ENCODE results near the gene TNFAIP8L1. TPM values are rescaled to one million over a fixed set of nuclear protein-coding genes. Genes with fewer than 3 reads are reported as not detected.
"Not testable (repeated sequence)": the region's sequence is repeated elsewhere in the genome, so short reads cannot be mapped to it uniquely, and the experiment has no call there.

The TNFAIP8L1 gene
- total RNA-seq, 1 donor from 2014 or later, result 5.7 TPM

- H3K27ac ChIP-seq (ENCODE audit: low read depth, low read length), result no peak overlapping the region
- H3K4me3 ChIP-seq (ENCODE audit: low read length in 3 of 3), result no peak overlapping the region
- H3K9me3 ChIP-seq (ENCODE audit: control insufficient read depth in 3 of 3, low read length in 3 of 3), result no peaks in the 10 kb centered on the region
- no peaks in the 10 kb centered on the region for H3K27me3 ChIP-seq (ENCODE audit: control insufficient read depth in 3 of 3, insufficient read depth in 3 of 3, low read length in 3 of 3)
- no peak overlapping the region for H3K9ac ChIP-seq (ENCODE audit: low read depth in 1 of 3, low read length in 3 of 3)
- peaks cover 32 to 37% (median 34%) of the 10 kb centered on the region in 3 donors for H3K4me1 ChIP-seq (ENCODE audit: control insufficient read depth in 3 of 3, insufficient read depth in 3 of 3, low read length in 3 of 3)
- peaks cover 2 to 6% (median 5%) of the 10 kb centered on the region in 3 donors for H3K36me3 ChIP-seq (ENCODE audit: control insufficient read depth in 3 of 3, insufficient read depth in 3 of 3, low read length in 3 of 3)
Observed at GRCh38 chr19:4673726-4674125, 34.4 kb downstream of the TNFAIP8L1 start.

DNA sequence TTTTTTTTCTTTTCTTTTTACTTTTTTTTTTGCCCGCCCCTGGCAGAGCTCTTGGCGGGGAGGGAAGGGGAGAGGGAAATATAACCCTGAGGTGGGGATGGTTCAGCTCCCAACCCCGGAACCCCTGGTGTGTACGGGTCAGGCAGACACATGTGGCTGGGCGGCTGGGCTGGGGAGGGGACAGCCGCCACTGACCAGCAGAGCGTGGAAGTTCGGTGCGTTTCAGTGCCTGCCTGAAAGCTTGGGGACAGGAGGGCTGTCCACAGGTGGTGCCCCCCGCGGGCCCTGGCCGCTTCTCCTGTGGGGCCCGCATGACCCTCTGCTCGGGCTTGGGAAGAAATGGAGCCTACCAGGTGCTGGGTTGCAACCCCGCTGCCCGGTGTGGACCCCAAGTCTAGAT is 36.0 kb downstream of the TNFAIP8L1 start:
- Histone ChIP-seq H3K4me3 (ENCODE audit: low read length in 3 of 3) (no peak overlapping the region), H3K9ac (ENCODE audit: low read depth in 1 of 3, low read length in 3 of 3) (no peak overlapping the region), H3K27ac (ENCODE audit: low read depth, low read length) (no peak overlapping the region), H3K9me3 (ENCODE audit: control insufficient read depth in 3 of 3, low read length in 3 of 3) (no peaks in the 10 kb centered on the region), H3K4me1 (ENCODE audit: control insufficient read depth in 3 of 3, insufficient read depth in 3 of 3, low read length in 3 of 3) (peaks cover 23 to 26% (median 26%) of the 10 kb centered on the region in 3 donors), H3K36me3 (ENCODE audit: control insufficient read depth in 3 of 3, insufficient read depth in 3 of 3, low read length in 3 of 3) (peaks cover 0 to 10% (median 8%) of the 10 kb centered on the region in 3 donors), H3K27me3 (ENCODE audit: control insufficient read depth in 3 of 3, insufficient read depth in 3 of 3, low read length in 3 of 3) (no peaks in the 10 kb centered on the region)

GRCh38 chr19:4676955-4677731 is 37.8 kb downstream of the TNFAIP8L1 start:
- Histone ChIP-seq H3K4me3 (ENCODE audit: low read length in 3 of 3) (peak overlapping the region in 2 of 3 donors; percentile 0 to 41), H3K9ac (ENCODE audit: low read depth in 1 of 3, low read length in 3 of 3) (peak overlapping the region; percentile 4 to 70 (median 70)), H3K4me1 (ENCODE audit: control insufficient read depth in 3 of 3, insufficient read depth in 3 of 3, low read length in 3 of 3) (peaks cover 14 to 16% (median 15%) of the 10 kb centered on the region in 3 donors), H3K36me3 (ENCODE audit: control insufficient read depth in 3 of 3, insufficient read depth in 3 of 3, low read length in 3 of 3) (peaks cover 6 to 18% (median 12%) of the 10 kb centered on the region in 3 donors), H3K27me3 (ENCODE audit: control insufficient read depth in 3 of 3, insufficient read depth in 3 of 3, low read length in 3 of 3) (no peaks in the 10 kb centered on the region), H3K27ac (ENCODE audit: low read depth, low read length) (peak overlapping the region; percentile 73), H3K9me3 (ENCODE audit: control insufficient read depth in 3 of 3, low read length in 3 of 3) (no peaks in the 10 kb centered on the region)

- H3K9ac ChIP-seq (ENCODE audit: low read depth in 1 of 3, low read length in 3 of 3), result no peak overlapping the region
- H3K27me3 ChIP-seq (ENCODE audit: control insufficient read depth in 3 of 3, insufficient read depth in 3 of 3, low read length in 3 of 3), result no peaks in the 10 kb centered on the region
- peaks cover 14 to 16% (median 15%) of the 10 kb centered on the region in 3 donors for H3K4me1 ChIP-seq (ENCODE audit: control insufficient read depth in 3 of 3, insufficient read depth in 3 of 3, low read length in 3 of 3)
- no peak overlapping the region for H3K4me3 ChIP-seq (ENCODE audit: low read length in 3 of 3)
- no peaks in the 10 kb centered on the region for H3K9me3 ChIP-seq (ENCODE audit: control insufficient read depth in 3 of 3, low read length in 3 of 3)
- peaks cover 22 to 36% (median 30%) of the 10 kb centered on the region in 3 donors for H3K36me3 ChIP-seq (ENCODE audit: control insufficient read depth in 3 of 3, insufficient read depth in 3 of 3, low read length in 3 of 3)
- no peak overlapping the region for H3K27ac ChIP-seq (ENCODE audit: low read depth, low read length)
Observed at GRCh38 chr19:4678881-4679790, 39.8 kb downstream of the TNFAIP8L1 start.

GRCh38 chr19:4680021-4680420 is 40.7 kb downstream of the TNFAIP8L1 start:
- H3K9ac ChIP-seq (ENCODE audit: low read depth in 1 of 3, low read length in 3 of 3); H3K9me3 ChIP-seq (ENCODE audit: control insufficient read depth in 3 of 3, low read length in 3 of 3); H3K27ac ChIP-seq (ENCODE audit: low read depth, low read length); H3K27me3 ChIP-seq (ENCODE audit: control insufficient read depth in 3 of 3, insufficient read depth in 3 of 3, low read length in 3 of 3); H3K4me3 ChIP-seq (ENCODE audit: low read length in 3 of 3): not testable (repeated sequence)
- peaks cover 14 to 16% (median 15%) of the 10 kb centered on the region in 3 donors for H3K4me1 ChIP-seq (ENCODE audit: control insufficient read depth in 3 of 3, insufficient read depth in 3 of 3, low read length in 3 of 3)
- peaks cover 31 to 45% (median 38%) of the 10 kb centered on the region in 3 donors for H3K36me3 ChIP-seq (ENCODE audit: control insufficient read depth in 3 of 3, insufficient read depth in 3 of 3, low read length in 3 of 3)

DNA sequence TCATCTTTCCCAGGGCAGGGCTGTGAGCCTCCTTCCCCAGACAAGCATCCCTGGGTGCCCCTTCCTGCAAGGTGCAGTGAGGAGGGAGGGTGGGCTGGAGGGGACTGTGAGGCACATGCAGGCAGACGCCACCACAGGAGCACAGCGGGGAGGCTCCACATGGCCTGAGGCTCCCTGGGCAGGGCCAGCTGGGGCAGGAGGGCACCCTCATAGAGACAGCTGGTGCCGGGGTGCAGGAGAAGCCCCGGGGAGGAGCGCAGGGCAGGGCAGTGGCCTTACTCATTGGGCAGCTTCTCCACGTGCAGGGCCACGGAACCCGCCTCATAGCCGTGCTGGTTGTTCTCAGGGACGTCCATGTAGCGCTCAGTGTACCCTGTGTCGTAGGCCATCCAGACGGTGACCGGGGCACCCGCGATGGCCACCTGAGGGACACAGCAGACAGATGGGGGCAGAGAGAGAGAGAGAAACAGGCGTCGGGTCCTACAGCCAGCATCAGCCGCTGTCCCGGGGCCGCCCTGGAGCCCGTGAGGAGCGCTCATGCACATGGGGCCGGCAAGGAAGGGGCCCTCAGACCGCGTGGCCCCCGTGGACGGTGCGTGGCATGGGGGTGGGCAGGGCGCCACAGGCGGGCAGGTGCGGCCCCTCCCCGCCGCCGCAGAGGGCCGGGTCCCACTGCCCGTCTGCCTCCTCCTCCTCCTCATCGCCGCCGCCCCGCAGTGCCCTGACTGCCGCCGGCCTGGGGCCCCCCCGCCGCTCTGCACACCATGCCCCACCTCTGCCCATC is 43.3 kb downstream of the TNFAIP8L1 start:
- H3K36me3 ChIP-seq (ENCODE audit: control insufficient read depth in 3 of 3, insufficient read depth in 3 of 3, low read length in 3 of 3), result peaks cover 46 to 63% (median 48%) of the 10 kb centered on the region in 3 donors
- H3K4me3 ChIP-seq (ENCODE audit: low read length in 3 of 3), result no peak overlapping the region

DNA sequence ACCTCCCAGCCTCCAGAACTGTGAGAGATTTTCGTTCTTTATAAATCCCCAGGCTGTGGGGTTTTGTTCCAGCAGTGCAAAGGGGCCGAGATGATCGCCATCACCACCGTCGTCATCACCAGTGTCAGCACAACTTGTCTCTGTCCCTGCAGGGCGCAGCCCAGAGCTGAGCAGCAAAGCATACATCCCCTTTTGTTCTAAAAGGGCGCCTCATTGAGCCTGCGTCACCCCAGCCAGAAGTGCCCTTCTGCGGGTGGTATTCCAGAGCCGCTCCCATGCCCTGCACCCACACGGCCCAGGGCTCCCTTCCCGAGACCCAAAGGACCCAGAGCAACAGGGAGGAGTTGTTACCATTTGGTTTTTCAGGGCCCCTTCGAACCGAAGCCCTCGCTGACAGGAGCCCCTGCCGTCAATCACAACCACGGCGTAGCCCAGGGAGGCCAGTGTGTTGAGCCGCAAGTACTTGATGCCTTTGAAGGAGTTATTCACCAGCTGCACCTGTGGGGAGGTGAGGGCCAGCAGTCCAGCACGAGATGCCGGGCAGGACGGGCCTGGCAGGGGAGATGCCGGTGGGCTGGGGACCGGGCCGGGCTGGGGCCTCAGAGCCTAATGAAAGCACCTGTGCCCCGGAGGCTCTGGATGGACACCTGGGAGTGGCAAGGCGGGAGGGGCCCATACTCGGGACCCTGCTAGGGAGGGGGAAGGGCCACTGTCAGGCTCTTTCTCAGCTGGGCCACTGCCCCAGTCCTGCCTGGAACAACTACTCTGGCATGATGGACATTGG is 45.2 kb downstream of the TNFAIP8L1 start:
- H3K4me1 ChIP-seq (ENCODE audit: control insufficient read depth in 3 of 3, insufficient read depth in 3 of 3, low read length in 3 of 3), result no peaks in the 10 kb centered on the region
- H3K9me3 ChIP-seq (ENCODE audit: control insufficient read depth in 3 of 3, low read length in 3 of 3), result no peaks in the 10 kb centered on the region
- H3K27ac ChIP-seq (ENCODE audit: low read depth, low read length), result no peak overlapping the region
- H3K36me3 ChIP-seq (ENCODE audit: control insufficient read depth in 3 of 3, insufficient read depth in 3 of 3, low read length in 3 of 3), result peaks cover 59 to 73% (median 62%) of the 10 kb centered on the region in 3 donors
- H3K27me3 ChIP-seq (ENCODE audit: control insufficient read depth in 3 of 3, insufficient read depth in 3 of 3, low read length in 3 of 3), result no peaks in the 10 kb centered on the region
- no peak overlapping the region for H3K9ac ChIP-seq (ENCODE audit: low read depth in 1 of 3, low read length in 3 of 3)
- no peak overlapping the region for H3K4me3 ChIP-seq (ENCODE audit: low read length in 3 of 3)

More for the DNA sequence above, 43.3 kb downstream of the TNFAIP8L1 start:
- no peak overlapping the region for H3K9ac ChIP-seq (ENCODE audit: low read depth in 1 of 3, low read length in 3 of 3)
- H3K27me3 ChIP-seq (ENCODE audit: control insufficient read depth in 3 of 3, insufficient read depth in 3 of 3, low read length in 3 of 3), result no peaks in the 10 kb centered on the region
- H3K4me1 ChIP-seq (ENCODE audit: control insufficient read depth in 3 of 3, insufficient read depth in 3 of 3, low read length in 3 of 3), result peaks cover 0 to under 1% (median 0%) of the 10 kb centered on the region in 3 donors
- H3K27ac ChIP-seq (ENCODE audit: low read depth, low read length), result no peak overlapping the region
- H3K9me3 ChIP-seq (ENCODE audit: control insufficient read depth in 3 of 3, low read length in 3 of 3), result no peaks in the 10 kb centered on the region

DNA sequence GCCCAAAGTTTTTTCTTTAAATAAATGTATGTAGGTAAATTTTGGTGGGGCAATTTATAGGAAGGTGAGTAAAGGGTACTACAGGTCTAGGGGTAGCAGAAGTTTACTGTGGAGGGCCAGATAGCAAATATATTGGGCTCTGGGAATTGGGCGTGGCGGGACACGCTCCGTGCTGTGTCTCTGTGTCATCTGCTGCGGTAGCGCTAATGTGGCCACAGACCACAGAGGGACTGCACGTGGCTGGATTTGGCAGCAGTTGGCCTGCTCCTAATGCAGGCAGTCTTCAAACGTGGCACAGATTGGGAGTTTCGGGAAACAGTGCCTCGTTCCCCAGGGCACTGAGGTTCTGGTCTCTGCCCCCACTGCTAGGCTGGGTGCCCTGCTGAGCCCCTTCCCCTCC is 47.4 kb downstream of the TNFAIP8L1 start:
- Histone ChIP-seq H3K27me3 (ENCODE audit: control insufficient read depth in 3 of 3, insufficient read depth in 3 of 3, low read length in 3 of 3) (no peaks in the 10 kb centered on the region), H3K4me3 (ENCODE audit: low read length in 3 of 3) (no peak overlapping the region), H3K9me3 (ENCODE audit: control insufficient read depth in 3 of 3, low read length in 3 of 3) (no peaks in the 10 kb centered on the region), H3K9ac (ENCODE audit: low read depth in 1 of 3, low read length in 3 of 3) (no peak overlapping the region), H3K27ac (ENCODE audit: low read depth, low read length) (no peak overlapping the region), H3K36me3 (ENCODE audit: control insufficient read depth in 3 of 3, insufficient read depth in 3 of 3, low read length in 3 of 3) (peaks cover 68 to 80% (median 72%) of the 10 kb centered on the region in 3 donors), H3K4me1 (ENCODE audit: control insufficient read depth in 3 of 3, insufficient read depth in 3 of 3, low read length in 3 of 3) (no peaks in the 10 kb centered on the region)

- no peaks in the 10 kb centered on the region for H3K9me3 ChIP-seq (ENCODE audit: control insufficient read depth in 3 of 3, low read length in 3 of 3)
- H3K4me1 ChIP-seq (ENCODE audit: control insufficient read depth in 3 of 3, insufficient read depth in 3 of 3, low read length in 3 of 3), result peaks cover 4 to 7% (median 5%) of the 10 kb centered on the region in 3 donors
- no peak overlapping the region for H3K9ac ChIP-seq (ENCODE audit: low read depth in 1 of 3, low read length in 3 of 3)
- no peaks in the 10 kb centered on the region for H3K27me3 ChIP-seq (ENCODE audit: control insufficient read depth in 3 of 3, insufficient read depth in 3 of 3, low read length in 3 of 3)
- no peak overlapping the region for H3K27ac ChIP-seq (ENCODE audit: low read depth, low read length)
- no peak overlapping the region for H3K4me3 ChIP-seq (ENCODE audit: low read length in 3 of 3)
- peaks cover 69 to 80% (median 73%) of the 10 kb centered on the region in 3 donors for H3K36me3 ChIP-seq (ENCODE audit: control insufficient read depth in 3 of 3, insufficient read depth in 3 of 3, low read length in 3 of 3)
Observed at GRCh38 chr19:4687396-4687795, 48.1 kb downstream of the TNFAIP8L1 start.

Measured in skeletal muscle tissue (tissue), 4 donors.